ENCODE data around the gene CPED1. TPM values are rescaled to one million over a fixed set of nuclear protein-coding genes. Genes with fewer than 3 reads are reported as not detected.
"Not testable (repeated sequence)": the region's sequence is repeated elsewhere in the genome, so short reads cannot be mapped to it uniquely, and the experiment has no call there.

CPED1 gene
- total RNA-seq, 4 donors from 2014 or later = 1.9 to 4.4 (median 3.7) TPM

DNA sequence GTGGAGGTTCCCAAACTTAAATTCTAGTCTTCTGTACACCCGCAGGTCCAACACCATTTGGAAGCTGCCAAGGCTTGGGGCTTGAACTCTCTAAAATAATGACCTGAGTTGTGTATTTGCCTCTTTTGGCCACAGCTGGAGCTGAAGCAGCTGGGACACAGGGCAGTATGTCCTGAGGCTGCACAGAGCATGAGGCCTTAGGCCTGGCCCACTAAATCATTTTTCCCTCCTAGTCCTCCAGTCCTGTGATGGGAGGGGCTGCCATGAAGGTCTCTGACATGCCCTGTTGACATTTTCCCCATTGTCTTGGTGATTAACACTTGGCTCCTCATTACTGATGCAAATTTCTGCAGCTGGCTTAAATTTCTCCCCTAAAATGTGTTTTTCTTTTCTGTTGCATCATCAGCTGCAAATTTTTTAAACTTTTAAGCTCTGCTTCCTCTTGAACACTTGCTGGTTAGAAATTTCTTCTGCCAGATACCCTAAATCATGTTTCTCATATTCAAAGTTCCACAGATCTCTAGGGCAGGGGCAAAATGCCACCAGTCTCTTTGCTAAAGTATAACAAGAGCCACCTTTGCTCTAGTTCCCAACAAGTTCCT, 296.7 kb downstream of the CPED1 start:
- intact Hi-C loops (cut with DNase I; ENCODE audit: low total_unique reads) = no loop called here
- TF ChIP-seq, protein P1, sequence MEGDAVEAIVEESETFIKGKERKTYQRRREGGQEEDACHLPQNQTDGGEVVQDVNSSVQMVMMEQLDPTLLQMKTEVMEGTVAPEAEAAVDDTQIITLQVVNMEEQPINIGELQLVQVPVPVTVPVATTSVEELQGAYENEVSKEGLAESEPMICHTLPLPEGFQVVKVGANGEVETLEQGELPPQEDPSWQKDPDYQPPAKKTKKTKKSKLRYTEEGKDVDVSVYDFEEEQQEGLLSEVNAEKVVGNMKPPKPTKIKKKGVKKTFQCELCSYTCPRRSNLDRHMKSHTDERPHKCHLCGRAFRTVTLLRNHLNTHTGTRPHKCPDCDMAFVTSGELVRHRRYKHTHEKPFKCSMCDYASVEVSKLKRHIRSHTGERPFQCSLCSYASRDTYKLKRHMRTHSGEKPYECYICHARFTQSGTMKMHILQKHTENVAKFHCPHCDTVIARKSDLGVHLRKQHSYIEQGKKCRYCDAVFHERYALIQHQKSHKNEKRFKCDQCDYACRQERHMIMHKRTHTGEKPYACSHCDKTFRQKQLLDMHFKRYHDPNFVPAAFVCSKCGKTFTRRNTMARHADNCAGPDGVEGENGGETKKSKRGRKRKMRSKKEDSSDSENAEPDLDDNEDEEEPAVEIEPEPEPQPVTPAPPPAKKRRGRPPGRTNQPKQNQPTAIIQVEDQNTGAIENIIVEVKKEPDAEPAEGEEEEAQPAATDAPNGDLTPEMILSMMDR (IDR thresholded peaks at IDR 0.05) = no peak
- no peak for TF ChIP-seq POLR2A (IDR thresholded peaks at IDR 0.05)
- no peak overlapping the region for H3K4me3 ChIP-seq (ENCODE audit: low read depth, poor library complexity, severe bottlenecking)
- DNase-seq (ENCODE audit: low spot score in 2 of 2) = no peak
- 88 to 92% methylated on average over 1 of the region's 1 CpG for WGBS, 2 donors

DNA sequence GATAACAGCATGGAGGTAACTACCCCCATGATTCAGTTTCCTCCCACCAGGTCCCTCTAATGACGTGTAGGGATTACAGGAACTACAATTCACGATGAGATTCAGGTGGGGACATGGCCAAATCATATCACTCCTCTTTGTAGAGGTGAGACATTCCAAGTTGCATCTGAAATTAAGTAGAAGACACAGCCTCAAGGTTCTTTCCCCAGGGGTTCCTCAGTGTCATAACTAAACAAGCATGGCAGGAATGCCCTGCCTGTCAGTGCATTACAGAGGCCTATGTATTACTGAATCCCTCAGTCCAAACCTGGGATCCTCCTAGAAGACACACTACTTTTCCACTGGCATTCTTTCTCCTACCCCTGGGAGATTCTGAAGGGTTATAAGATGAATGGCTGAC, 297.7 kb downstream of the CPED1 start:
- no peak for DNase-seq (ENCODE audit: low spot score in 2 of 2)
- H3K4me3 ChIP-seq (ENCODE audit: low read depth, poor library complexity, severe bottlenecking) = no peak overlapping the region
- intact Hi-C loops (cut with DNase I; ENCODE audit: low total_unique reads) = no loop called here
- 82 to 91% methylated on average over 2 of the region's 2 CpGs for WGBS, 2 donors
- TF ChIP-seq POLR2A (IDR thresholded peaks at IDR 0.05) = no peak
- TF ChIP-seq, protein P1 (IDR thresholded peaks at IDR 0.05) = no peak

DNA sequence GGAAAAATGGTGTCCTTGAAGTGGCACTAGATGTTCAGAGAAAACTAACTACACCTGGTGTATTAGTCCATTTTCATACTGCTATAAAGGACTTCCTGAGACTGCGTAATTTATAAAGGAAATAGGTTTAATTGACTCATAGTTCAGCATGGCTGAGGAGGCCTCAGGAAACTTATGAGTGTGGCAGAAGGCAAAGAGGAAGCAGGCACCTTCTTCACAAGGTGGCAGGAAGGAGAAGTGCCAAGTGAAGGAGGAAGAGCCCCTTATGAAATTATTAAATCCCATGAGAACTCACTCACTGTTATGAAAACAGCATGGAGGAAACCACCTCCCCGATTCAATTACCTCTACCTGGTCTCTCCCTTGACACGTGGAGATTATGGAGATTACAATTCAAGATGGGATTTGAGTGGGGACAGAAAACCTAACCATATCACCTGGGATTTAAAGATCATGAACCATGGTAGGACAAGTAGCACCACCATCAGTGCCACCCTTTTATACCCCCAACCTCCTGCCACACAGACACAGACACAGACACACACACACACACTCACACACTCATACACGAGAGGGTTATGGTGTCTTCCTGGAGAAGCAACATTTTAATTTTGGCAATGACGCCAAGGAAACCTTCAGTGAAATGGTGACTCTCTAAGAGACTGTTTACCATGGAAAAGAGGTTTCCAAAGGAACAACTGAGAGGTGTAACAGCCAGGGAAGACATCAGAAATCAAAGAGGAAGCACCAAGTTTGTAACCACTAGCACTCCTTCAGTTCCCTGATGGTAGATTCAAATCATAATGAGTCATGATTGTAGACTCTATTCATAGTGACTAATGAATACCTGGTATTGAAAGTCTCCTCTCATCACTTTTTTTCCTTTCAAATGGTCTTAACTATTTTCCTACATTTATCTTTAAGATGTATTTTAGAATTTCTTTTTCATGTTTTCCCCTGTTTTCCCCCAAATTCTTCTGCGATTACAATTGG, 298.5 kb downstream of the CPED1 start:
- no peak for DNase-seq (ENCODE audit: low spot score in 2 of 2)
- H3K4me3 ChIP-seq (ENCODE audit: low read depth, poor library complexity, severe bottlenecking) = no peak overlapping the region
- WGBS, 2 donors = 83 to 86% methylated on average over 6 of the region's 6 CpGs
- TF ChIP-seq POLR2A (IDR thresholded peaks at IDR 0.05) = no peak
- TF ChIP-seq, protein P1 (IDR thresholded peaks at IDR 0.05) = no peak
- intact Hi-C loops (cut with DNase I; ENCODE audit: low total_unique reads) = no loop called here

DNA sequence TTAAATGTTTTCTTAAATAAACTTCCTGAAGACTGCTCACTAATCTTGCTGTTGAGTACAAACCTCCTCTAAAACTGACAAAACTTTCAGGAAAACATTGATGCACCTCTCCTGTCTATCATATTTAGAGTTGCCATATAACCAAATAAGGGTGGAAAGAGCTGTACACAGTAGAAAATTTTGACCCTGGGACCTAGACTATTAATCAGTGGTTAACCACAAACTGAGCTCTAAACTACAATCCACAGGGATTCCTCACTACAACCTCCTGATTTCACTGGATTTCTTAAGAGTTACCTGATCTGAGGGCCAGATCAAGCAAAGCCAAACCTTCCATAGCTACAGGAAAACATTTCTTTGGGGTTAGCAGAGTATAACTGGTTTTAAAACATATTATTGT, 300.4 kb downstream of the CPED1 start:
- intact Hi-C loops (cut with DNase I; ENCODE audit: low total_unique reads) = no loop called here
- no peak overlapping the region for H3K4me3 ChIP-seq (ENCODE audit: low read depth, poor library complexity, severe bottlenecking)
- TF ChIP-seq, protein P1 (IDR thresholded peaks at IDR 0.05) = no peak
- DNase-seq (ENCODE audit: low spot score in 2 of 2) = no peak

DNA sequence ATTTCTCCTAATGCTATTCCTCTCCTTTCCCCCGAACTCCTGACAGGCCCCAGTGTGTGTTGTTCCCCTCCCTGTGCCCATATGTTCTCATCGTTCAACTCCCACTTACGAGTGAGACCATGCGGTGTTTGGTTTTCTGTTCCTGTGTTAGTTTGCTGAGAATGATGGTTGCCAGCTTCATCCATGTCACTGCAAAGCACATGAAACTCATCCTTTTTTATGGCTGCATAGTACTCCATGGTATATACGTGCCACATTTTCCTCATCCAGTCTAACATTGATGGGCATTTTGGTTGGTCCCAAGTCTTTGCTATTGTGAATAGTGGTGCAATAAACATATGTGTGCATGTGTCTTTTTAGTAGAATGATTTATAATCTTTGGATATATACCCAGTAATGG, 301.4 kb downstream of the CPED1 start:
- H3K4me3 ChIP-seq (ENCODE audit: low read depth, poor library complexity, severe bottlenecking); DNase-seq (ENCODE audit: low spot score in 2 of 2); intact Hi-C loops (cut with DNase I; ENCODE audit: low total_unique reads): not testable (repeated sequence)
- 94 to 95% methylated on average over 5 of the region's 5 CpGs for WGBS, 2 donors

DNA sequence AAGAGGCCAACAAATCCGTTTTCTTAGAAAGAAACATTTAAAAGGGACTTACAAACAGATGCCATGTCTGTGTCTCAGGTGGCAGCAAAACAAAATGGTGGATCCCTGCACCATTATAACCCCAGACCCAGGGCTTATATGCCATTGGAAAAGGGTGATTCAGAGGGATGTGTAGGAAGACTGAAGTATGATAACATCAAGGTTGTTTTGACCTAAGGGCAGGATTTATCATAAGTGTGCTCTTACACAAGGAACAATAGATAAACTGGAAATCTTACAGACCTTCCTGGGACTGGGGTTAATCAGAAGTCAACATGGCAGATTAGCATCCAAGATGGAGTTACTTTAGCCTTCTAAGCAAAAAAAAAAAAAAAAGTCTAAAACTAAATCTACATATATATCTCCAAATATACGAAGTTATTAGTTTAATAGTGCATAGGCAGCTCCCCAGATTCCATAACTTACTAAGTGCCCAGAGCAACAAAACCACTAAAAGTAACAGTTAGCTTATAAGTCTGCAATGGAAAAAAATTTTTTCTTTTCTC, 306.0 kb downstream of the CPED1 start:
- 76 to 84% methylated on average over 2 of the region's 2 CpGs for WGBS, 2 donors

More for the DNA sequence above, 306.0 kb downstream of the CPED1 start:
- H3K4me3 ChIP-seq (ENCODE audit: low read depth, poor library complexity, severe bottlenecking) = no peak overlapping the region
- TF ChIP-seq POLR2A (IDR thresholded peaks at IDR 0.05) = no peak
- TF ChIP-seq, protein P1 (IDR thresholded peaks at IDR 0.05) = no peak
- DNase-seq (ENCODE audit: low spot score in 2 of 2) = no peak
- intact Hi-C loops (cut with DNase I; ENCODE audit: low total_unique reads) = no loop called here
